IPS-18c (cell line): ENCODE data around the gene PHF12.

Source experiments
- H3K4me3 ChIP-seq: 2 replicates; pipeline ENCODE4 v1.7.0; 2013; ENCODE audit warnings: low read depth, mild to moderate bottlenecking, low read length, moderate library complexity; ENCODE audit not compliant: insufficient read depth
- H3K9me3 ChIP-seq: one replicate; pipeline ENCODE4 v1.6.1; 2013; ENCODE audit warnings: mild to moderate bottlenecking, low read length, moderate library complexity; ENCODE audit not compliant: control insufficient read depth, insufficient read depth

PHF12 gene

DNA sequence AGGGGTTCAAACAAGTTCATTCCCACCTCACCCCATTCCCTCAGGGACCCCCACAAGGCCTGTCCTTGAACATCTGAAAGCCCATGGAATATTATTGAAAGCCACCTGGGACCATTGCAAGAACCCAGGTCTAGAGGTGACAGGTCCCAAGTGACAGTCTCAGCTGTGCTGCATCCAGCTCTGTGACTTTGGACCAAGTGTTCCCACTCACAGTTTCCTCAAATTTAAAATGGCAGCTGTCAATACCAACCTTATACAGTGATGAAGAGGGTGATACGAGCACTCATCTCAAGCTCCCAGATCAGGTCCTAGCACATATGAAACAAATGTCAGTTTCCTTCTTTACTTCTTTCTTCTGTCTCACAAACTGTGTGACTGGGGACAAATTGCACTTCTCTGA is 87.4 kb downstream of the PHF12 start:
- Histone ChIP-seq H3K9me3 (no peaks in the 10 kb centered on the region), H3K4me3 (no peak overlapping the region)

DNA sequence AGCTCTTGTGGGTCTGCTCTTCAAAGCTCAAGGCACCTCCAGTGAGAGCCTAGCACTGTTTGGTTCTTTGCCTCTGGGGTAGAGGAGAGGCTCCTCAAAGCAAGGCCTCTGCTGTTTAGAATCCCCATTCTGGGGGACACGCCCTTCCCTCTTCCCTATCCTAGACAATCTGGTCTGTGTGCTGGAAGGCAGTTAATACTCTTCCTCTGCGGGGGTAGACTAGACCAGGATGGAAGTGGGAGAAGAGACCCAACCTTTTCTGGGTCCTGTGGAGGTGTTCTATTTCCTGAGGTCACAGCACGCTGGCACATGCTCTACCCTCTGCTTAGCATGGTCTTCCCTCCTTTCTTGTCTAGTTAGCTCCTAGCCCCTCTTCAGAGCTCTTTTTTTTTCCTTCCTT is 88.8 kb downstream of the PHF12 start:
- Histone ChIP-seq H3K9me3 (no peaks in the 10 kb centered on the region), H3K4me3 (no peak overlapping the region)

DNA sequence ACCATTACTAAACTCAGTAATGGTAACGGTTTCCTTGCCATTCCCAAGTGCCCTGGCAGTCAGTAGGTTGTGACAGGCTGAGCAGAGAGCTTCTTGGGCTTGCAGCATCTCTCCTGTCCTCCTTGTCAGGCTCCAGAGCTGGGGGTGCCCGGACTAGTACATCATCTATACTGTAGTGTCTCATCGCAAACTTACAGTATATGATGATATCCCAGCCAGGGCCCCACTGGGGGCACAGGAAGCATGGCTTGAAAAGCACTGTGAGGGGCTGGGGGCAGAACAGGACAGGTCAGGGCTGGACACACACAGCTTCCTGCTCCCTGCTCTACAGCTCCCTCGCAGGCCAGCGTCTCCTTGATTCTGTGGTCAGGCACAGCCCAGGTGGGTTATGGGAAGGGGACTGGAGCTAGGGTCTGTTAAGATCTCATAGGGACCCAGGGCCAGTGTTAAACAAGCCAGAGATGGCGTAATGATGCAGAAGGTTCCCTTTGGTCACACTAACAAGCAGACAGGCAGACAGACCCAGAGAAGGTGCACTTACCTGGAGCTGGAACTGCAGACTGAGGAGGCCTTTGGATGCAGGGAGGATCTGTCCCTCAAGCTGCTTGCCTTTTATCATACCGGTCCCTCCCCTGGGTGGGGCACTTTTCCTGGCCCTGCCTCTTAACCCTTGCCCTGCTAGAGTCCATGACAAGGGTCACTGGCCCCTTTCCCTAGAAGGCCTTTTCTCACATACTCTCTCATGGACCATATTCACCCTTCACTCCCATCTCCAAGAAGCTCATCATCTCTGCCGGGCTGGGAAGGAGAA is 89.7 kb downstream of the PHF12 start:
- no peak overlapping the region for H3K4me3 ChIP-seq

DNA sequence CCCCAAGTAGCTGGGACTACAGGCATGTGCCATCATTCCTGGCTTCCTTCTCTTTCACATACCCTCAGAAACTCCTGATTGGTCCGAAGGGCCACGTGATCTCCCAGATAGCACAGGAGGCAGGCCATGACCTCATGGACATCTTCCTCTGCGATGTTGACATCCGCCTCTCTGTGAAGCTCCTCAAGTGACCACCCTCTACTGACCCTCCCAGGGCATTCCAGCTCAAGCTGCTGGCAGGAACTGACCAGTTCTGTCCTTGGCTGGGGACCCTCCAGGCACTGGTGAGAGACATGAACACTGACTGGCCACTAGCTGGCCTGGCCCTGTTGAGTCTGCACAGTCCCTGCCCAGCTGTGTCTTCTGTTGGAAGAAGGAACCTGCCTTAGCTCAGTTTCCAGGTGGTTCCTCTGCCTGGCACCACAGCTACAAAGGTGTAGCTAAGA is 90.9 kb downstream of the PHF12 start:
- no peaks in the 10 kb centered on the region for H3K9me3 ChIP-seq
- H3K4me3 ChIP-seq: no peak overlapping the region

More for the DNA sequence above, 89.7 kb downstream of the PHF12 start:
- no peaks in the 10 kb centered on the region for H3K9me3 ChIP-seq

DNA sequence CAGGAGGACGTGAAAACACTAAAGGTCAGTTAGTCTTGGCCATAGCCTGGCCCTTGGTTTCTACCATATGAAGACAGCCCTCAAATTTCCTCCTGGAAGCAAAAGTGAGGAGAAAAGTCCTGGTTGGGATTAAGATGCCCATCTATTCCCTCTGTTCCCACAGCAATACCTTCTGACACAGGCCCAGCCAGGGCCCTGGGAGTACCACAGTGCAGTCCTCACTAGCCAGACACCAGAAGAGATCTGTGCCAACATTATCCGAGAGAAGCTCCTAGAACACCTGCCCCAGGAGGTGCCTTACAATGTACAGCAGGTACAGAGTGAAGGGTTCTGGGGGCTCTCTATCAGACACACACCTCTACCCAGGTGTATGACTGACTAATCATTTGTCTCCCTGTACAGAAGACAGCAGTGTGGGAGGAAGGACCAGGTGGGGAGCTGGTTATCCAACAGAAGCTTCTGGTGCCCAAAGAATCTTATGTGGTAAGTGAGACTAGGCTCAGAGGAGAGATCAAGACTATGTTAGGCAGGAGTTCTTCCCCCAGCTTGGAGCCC is 92.4 kb downstream of the PHF12 start:
- no peaks in the 10 kb centered on the region for H3K9me3 ChIP-seq
- H3K4me3 ChIP-seq: no peak overlapping the region

DNA sequence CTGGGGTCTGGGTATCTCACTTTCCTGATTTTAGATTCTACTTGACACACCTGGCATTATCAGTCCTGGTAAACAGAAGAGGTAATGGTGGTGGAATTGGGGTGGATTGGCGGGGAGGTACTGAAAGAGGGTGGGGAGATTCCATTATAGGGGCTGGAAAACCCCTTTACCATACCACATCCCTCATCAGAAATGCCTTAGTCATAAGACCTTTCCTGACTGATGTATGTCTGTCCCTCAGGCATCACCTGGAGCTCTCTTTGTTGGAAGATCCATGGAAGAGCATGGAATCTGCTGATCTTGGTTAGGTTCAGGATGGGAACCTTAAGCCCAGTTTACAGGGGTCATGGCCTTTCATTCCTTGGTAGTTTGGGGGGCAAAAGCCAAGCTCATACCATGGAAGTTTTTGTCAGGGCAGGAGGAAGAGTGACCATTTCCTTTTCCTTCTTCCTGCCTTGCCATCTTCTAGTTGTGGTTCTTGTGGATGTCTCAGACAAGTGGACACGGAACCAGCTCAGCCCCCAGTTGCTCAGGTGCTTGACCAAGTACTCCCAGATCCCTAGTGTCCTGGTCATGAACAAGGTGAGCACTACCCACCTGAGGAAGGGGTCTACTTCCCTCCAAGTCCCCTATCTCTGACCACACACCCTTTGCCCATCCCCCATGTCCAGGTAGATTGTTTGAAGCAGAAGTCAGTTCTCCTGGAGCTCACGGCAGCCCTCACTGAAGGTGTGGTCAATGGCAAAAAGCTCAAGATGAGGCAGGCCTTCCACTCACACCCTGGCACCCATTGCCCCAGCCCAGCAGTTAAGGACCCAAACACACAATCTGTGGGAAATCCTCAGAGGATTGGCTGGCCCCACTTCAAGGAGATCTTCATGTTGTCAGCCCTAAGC is 93.2 kb downstream of the PHF12 start:
- Histone ChIP-seq H3K9me3 (no peaks in the 10 kb centered on the region), H3K4me3 (no peak overlapping the region)

DNA sequence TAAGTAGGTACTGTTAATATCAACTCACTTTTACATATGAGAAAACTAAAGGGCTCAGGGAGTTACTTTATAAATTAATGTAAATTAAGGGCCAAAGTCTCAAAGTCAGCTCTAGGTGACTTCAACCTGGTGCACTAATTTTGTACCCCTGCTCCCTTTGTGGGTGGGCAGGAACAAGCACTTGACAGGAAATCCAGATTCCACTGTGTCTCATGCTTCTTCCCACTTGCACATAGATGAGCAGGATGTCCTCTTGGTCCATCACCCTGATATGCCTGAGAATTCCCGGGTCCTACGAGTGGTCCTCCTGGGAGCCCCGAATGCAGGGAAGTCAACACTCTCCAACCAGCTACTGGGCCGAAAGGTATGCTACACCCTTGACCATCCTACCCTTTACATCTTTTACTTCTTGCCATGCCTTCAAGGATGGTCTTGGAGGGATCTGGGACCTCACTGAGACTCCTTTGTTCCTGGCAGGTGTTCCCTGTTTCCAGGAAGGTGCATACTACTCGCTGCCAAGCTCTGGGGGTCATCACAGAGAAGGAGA is 95.2 kb downstream of the PHF12 start:
- Histone ChIP-seq H3K4me3 (no peak overlapping the region), H3K9me3 (no peaks in the 10 kb centered on the region)

DNA sequence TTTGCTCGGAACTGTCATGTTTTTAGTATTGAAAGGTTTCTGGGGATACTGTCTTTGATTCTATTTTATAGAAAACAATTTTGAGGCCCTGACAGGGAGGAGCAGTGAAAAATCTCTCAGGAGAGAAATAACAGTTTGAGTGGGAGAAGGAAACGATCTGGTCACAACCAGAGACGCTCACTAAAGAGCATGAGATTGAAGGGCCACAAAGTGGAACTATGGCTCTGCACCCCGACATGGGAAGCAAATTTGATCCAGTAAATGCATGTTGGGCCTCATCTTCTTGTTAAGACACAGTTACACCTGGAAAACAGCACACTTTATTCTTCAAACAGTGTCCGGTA is 96.0 kb downstream of the PHF12 start:
- Histone ChIP-seq H3K4me3 (peak overlapping the region; percentile 85), H3K9me3 (no peaks in the 10 kb centered on the region)
